Measurements from ENCODE around the gene TMEM30B.

The TMEM30B gene

DNA sequence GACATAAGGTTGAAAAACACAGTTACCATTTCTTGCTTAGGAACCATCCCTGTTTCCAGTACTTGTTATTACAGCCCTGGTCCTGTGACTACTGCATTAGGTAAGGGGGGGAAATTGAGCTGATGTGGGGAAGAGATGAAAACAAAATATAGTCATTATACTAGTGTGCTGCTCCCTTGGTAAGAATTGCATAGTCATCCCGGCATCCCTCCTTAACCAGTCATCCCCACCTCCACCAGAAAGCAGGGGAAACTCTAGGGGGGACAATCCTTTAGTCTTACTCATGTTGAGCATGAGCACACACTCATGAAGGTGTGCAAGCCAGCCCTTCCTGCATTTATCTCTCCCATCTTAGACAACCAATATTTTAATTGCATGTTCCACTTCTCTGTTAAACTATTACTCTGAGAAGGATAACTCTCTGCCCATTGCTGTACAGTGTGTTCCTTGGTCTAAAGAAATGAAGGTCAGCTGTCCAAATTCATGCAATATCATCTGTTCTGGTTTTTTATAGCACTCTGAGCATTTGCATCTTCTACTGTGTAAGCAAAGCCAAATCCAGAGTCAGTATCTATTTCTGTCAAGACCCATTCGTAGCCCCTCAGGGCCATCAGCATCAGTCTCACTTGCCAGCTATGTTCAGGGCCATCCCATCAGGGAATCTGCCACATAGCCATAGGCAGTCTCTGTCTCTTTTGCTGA lies 46.8 kb downstream of the TMEM30B start:
- DNase-seq = no peak

DNA sequence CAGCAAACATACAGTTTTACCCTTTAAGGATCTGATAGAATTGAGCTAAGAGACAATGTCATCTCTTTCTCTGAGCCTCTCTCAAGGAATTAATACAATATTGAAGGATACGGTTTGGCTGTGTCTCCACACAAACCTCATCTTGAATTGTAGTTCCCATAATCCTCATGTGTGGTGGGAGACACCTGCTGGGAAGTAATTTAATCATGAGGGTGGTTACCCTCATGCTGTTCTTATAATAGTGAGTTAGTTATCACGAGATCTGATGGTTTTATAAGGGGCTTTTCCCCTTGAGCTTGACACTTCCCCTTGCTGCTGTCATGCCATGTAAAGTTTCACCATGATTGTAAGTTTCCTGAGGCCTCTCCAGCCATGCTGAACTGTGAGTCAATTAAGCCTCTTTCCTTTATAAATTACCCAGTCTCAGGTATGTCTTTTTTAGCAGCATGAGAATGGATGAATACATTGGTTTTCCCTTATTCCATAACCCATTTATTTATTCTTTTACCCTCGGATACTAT lies 47.6 kb downstream of the TMEM30B start:
- no peak for DNase-seq

DNA sequence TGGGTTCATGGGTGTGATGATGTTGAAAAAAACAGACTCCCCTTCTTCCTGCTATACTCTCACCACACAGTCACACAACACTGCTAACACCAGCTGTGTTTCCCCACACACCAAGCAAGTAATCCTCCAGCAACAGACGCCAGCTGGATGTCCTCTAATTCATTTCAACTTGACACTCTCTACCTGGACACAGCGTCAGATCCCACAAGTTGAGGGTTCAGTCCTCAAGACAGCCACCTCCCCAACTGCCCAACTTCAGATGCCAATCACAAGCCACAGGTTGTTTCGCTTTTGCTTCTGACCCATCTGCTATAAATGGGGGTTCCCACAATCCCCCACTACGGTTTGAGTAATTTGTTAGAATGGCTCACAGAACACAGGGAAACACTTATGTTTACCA lies 49.3 kb downstream of the TMEM30B start:
- DNase-seq = no peak

DNA sequence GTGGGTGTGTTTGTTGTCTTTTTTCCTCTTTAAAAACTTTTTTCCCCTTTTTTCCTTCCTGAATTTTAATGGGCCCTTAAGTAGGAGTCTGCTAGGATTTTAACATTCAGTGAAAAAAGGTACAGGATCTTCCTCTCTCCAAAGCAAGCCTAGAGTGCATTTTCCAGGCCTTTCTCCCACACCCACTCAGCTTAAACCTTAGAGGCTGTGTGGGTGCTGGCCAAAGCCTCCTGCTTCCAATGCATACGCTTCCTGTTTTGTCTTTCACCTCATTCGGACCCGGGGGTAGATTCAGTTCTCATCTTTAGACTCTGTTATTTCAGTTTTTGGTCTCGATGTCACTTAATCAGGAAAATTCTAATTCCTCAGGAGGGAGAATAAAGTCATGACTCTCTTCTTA lies 51.2 kb downstream of the TMEM30B start:
- DNase-seq = no peak

DNA sequence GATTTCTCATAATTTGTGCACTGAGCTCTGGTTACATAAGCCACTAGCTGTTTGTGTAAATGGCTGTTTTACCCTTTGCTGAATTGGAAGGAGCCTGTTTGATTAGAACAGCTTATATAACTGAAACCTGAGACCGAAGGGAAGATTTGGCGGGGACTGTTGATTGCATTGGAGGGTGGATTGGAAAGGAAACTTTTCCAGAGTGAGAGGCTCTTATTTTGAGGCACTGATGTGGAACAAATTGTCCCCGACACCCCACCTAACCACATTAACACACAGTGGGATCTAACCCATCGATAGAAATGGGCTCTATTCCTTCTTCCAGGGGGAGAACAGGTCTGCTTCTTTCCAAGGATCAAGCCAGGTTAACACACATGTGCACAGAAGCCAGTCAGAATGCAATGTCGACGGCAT lies 51.7 kb downstream of the TMEM30B start:
- no peak for DNase-seq

DNA sequence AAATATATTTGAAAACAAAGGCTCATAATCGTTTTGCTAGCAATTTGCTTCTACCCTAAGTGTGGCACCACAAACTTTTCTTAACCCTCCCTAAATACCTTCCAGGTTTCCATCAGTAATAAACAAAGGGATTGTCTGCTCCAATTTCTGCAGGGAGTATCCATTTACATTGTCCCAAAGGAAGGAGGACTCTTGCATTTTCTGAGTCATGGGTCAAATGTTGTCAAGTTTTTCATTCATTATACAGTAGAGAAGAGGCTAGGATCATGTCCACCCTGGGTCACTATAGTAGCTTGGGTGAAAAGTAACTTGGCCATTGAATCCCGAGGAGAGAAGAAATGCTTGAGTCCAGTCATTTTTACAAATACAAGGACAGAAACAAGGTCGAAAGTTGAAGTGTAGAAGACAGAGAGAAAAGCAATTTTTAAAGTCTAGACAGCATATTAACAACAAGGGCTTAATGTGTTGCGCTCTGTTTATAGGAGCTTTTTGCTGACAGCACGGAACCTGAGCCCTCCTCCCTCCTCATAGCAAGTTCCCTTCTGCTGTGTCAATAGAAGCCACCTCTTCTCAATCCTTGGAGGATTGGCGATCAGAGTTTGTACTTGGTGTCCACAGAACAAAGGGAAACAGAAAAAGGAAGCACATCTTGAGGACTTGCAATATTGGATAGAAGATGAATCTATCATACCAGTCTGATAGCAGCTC lies 53.1 kb downstream of the TMEM30B start:
- DNase-seq = no peak
